T-helper 1 cell treated with Interleukin-12 subunit alpha and Interleukin-12 subunit beta and Interleukin-4 antibody, amounts not matched to agents 30 μg/mL and 1 μg/mL, for 36 hours (primary cell): Measurements from ENCODE around the gene MAST4.
A peak's percentile ranks its signal among the peaks of the same experiment; 100 is the strongest.

Experiments used
- H3K27ac Mint-ChIP-seq: one replicate; pipeline ENCODE4 v1.8.0; 2021; ENCODE audit warnings: mild to moderate bottlenecking, mixed read lengths
- H3K27me3 Mint-ChIP-seq: one replicate; pipeline ENCODE4 v1.8.0; 2021; ENCODE audit warnings: low read depth, mixed read lengths
- H3K36me3 Mint-ChIP-seq: one replicate; pipeline ENCODE4 v1.8.0; 2021; ENCODE audit warnings: low read depth, mixed read lengths
- H3K4me1 Mint-ChIP-seq: one replicate; pipeline ENCODE4 v1.8.0; 2021; ENCODE audit warnings: low read depth, mixed read lengths
- H3K4me3 Mint-ChIP-seq: one replicate; pipeline ENCODE4 v1.8.0; 2021; ENCODE audit warnings: mild to moderate bottlenecking, moderate library complexity, mixed read lengths
- H3K9me3 Mint-ChIP-seq: one replicate; pipeline ENCODE4 v1.8.0; 2021; ENCODE audit warnings: mixed read lengths

Gene MAST4

DNA sequence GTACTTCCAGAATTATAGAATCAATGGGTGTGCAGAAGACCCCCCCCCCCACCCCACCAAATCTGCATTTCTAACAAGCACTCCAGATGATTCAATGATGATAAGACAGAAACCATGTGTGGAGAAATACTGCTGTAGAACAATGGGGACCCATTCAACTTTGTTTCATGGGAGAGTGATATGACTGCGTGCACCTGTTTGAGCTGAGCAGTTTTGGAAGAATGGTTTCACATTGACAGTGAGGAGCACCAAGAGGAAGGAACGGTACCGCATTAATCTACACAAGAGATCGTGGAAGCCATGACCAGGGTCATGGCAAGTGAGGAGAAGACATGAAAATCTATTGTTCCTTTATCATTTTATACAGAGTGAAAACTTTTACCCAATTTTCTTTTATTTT lies 397.7 kb downstream of the MAST4 start:
- Mint-ChIP-seq H3K4me1 (peaks cover 12% of the 10 kb centered on the region), H3K36me3 (peaks cover 13% of the 10 kb centered on the region), H3K4me3 (no peak overlapping the region), H3K27me3 (no peaks in the 10 kb centered on the region), H3K9me3 (no peaks in the 10 kb centered on the region), H3K27ac (no peak overlapping the region)

DNA sequence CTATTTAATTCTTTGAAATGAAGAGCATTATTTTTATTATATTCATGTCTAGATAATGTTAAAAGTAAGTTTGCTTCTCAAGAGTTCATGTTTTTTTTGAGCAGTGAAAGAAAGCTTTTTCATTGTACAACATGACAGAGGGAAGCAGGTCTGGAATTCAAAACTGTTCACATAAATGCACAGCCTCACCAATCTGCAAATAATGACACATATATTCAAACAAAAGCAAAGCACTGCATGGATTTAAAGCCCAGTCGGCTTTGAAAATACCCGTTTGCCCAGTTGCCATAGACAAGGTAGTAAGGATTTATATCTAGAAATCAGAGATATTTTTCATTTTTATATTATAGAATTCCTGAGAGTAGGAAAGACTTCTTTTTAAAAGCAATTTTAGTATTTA lies 398.6 kb downstream of the MAST4 start:
- Mint-ChIP-seq H3K36me3 (peaks cover 16% of the 10 kb centered on the region), H3K27ac (no peak overlapping the region), H3K4me1 (peaks cover 12% of the 10 kb centered on the region), H3K9me3 (no peaks in the 10 kb centered on the region), H3K4me3 (no peak overlapping the region), H3K27me3 (no peaks in the 10 kb centered on the region)

DNA sequence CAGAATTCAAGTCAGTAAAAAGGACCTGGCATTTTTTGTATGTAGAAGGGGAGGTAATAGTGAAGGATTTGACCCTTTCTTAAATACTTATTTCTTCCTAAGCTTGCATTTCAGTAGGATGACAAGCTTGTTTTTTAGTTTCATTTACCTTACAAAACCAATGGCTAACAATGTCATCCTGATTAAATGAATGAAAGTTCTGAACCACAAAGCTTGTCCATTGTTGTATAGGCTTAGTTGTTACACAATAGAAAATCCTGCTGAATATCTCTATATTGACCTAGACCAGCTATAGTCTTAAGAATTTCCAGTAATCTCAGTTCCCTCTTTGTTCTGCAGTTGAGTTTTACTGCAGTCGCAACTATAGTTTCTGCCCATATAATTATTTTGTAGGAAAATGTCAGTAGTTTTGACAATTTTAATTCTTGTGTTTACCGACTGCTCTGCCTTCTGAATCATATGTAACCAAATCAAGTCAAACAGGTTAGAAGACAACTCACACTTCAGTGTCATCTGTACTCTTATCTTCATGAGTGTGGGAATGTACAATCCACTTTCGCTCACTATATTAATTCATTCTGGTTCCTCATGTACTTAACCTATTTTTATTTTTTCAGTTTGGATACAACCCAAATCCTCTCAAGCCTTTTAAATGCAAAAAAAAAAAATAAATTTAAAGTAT lies 404.7 kb downstream of the MAST4 start:
- peaks cover 12% of the 10 kb centered on the region for H3K36me3 Mint-ChIP-seq
- H3K4me1 Mint-ChIP-seq = peaks cover 27% of the 10 kb centered on the region
- H3K27ac Mint-ChIP-seq = no peak overlapping the region
- H3K4me3 Mint-ChIP-seq = no peak overlapping the region
- H3K9me3 Mint-ChIP-seq = no peaks in the 10 kb centered on the region
- no peaks in the 10 kb centered on the region for H3K27me3 Mint-ChIP-seq

DNA sequence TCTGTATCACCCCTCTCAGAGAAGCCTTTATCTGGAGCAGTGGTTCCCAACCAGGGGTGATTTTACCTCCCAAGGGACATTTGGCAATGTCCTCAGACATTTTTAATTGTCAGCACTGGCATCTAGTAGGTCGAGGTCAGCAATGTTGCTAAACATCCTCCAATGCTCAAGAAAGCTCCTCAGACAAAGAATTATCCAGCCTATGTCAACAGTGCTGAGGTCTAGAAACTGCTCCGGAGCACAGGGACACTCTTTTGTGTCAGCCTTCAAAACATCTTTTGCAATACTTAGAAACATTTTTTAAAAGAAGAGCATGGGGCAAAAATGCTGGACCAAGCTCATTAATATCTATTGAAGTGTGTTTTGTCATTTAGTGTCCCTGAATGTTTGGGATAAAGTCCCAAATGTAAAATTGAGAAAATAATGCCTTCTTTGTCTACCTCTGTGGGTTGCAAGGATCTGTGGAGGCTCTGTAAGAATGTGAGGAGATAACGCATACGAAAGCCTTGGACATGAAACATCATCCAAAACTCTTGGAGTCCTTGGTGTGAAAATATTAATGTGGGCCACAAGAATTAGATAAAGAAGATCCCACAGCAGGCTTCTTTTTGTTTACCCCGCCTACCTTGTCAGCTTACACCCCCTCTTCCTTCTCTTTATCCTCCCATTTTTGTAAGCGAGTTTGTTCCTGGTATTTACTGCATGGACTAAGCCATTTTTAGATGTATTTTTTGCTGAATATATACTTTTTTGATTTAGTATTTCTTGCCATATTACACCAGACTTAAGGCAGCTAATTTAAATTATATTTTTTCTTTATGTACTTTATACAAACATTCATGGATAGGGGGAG lies 406.9 kb downstream of the MAST4 start:
- Mint-ChIP-seq H3K27me3 (no peaks in the 10 kb centered on the region), H3K36me3 (peaks cover 22% of the 10 kb centered on the region), H3K4me3 (no peak overlapping the region), H3K9me3 (no peaks in the 10 kb centered on the region), H3K27ac (no peak overlapping the region), H3K4me1 (peaks cover 46% of the 10 kb centered on the region)

DNA sequence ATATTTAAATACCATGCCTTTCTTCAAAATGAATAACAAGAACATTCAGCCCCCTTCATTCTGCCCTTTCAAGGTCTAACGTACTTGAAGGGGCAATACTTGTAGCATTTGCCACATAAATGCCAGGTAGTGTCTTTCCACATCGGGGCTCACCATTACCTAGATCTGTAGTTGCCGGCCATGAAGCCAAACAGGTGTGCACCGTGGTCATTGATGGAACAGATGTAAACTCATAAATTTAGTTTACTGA lies 407.4 kb downstream of the MAST4 start:
- Mint-ChIP-seq H3K27ac (peak overlapping the region; percentile 52), H3K9me3 (no peaks in the 10 kb centered on the region), H3K4me3 (peak overlapping the region; percentile 64), H3K27me3 (no peaks in the 10 kb centered on the region), H3K4me1 (peaks cover 50% of the 10 kb centered on the region), H3K36me3 (peaks cover 21% of the 10 kb centered on the region)

DNA sequence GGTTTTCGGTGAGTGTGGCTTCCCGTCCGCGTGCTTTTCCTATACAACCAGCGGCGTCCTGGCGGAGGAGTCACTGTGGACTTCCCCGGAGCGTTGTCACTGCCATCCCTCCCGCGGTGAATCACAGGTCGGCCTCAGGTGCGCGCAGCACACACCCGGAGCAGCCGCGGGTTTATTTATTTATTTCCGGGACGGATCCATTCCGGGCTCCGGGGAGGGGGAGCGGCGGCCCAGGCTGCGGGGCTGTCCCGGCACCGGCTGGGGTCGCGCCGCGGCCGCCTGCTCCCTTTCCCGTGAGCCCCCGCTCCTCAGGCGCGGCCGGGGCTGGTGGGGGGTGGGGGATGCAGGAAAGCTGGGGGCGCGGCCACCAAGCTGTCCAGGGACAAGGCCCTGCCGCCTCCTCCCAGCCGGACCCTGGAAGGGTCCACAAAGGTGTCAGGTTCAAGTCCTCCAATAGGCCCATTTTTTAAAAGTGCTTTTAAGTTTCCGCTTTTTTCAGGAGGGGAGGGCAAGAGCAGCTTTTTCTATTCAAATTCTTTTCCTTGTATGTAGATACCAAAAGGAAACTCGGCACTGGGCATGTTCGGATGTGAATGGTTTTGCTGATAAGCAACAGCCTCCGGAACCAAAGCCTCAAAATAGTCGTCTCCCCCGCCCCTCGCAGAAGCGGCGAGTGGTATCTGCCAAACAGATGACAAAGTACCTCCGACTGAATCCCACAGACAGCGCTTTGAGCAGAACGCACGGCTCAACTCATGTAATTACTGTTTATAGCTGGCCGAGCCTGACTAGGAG lies 407.9 kb downstream of the MAST4 start:
- H3K27ac Mint-ChIP-seq = peak overlapping the region; percentile 86
- peak overlapping the region; percentile 88 for H3K4me3 Mint-ChIP-seq
- H3K9me3 Mint-ChIP-seq = no peaks in the 10 kb centered on the region
- no peaks in the 10 kb centered on the region for H3K27me3 Mint-ChIP-seq
- H3K36me3 Mint-ChIP-seq = peaks cover 20% of the 10 kb centered on the region
- H3K4me1 Mint-ChIP-seq = peaks cover 54% of the 10 kb centered on the region

DNA sequence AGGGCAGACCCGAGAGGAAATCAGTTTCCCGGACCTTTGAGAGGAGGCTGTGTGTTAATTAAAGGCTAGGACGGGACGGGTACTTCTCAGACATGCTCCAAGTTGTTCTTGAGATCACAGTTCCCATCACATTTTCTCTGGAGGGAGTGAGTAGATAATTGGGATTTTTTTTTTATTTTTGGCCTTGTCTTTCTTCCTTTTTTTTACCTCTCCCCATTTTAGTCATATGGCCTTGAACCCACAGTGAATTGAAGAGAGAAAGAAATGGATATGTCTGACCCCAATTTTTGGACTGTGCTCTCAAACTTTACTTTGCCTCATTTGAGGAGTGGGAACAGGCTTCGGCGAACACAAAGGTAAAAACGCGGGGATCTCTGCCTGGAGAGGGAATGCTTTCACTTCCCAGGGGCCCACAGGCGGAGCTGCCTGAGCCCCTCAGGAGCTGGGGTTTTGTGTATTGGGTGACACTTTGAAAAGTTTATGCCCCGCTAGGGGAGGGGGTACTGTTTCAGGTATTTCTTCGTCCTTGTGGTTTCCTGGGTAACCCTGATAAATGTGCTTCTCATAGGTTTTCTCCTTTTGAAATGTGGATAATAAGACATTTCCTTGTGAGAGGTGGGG lies 408.6 kb downstream of the MAST4 start:
- Mint-ChIP-seq H3K27me3 (no peaks in the 10 kb centered on the region), H3K36me3 (peaks cover 21% of the 10 kb centered on the region), H3K4me1 (peaks cover 60% of the 10 kb centered on the region), H3K27ac (peak overlapping the region; percentile 86), H3K4me3 (peak overlapping the region; percentile 88), H3K9me3 (no peaks in the 10 kb centered on the region)

DNA sequence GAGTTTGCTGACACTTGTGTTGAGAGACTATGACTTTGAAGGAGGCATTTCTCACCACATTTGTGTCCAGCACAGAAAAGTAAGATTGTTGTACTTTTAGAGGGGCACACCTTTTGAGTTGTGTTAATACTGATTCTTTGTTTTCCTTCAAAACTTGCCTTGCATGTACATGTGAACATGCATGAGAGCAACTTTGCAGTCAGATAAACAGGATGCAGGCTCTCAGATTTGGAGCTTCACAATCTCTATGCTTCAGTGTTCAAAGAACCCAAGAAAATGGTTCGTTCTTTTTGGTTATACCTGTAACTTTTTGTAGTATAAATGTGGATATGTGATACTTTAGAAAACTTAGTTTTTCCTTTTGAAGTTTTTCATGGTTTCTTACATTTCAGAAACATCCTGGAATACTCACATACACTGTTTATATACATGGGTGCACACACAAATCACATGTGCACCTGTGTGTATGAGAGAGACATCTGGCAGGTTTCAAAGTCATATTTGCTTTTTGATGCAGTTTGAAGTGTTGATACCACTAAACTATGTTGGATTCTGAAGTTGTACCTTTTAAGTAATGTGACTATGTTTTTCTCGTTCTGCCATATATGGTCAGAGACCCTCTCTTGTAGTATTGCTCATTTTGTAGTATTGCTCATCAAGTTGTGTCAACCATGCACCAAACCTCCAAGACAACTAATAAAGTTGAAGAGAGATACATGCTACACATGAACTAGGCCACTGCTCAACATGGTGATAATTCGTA lies 409.7 kb downstream of the MAST4 start:
- no peaks in the 10 kb centered on the region for H3K27me3 Mint-ChIP-seq
- H3K27ac Mint-ChIP-seq = peak overlapping the region; percentile 86
- H3K4me3 Mint-ChIP-seq = peak overlapping the region; percentile 88
- no peaks in the 10 kb centered on the region for H3K9me3 Mint-ChIP-seq
- H3K4me1 Mint-ChIP-seq = peaks cover 68% of the 10 kb centered on the region
- H3K36me3 Mint-ChIP-seq = peaks cover 21% of the 10 kb centered on the region

DNA sequence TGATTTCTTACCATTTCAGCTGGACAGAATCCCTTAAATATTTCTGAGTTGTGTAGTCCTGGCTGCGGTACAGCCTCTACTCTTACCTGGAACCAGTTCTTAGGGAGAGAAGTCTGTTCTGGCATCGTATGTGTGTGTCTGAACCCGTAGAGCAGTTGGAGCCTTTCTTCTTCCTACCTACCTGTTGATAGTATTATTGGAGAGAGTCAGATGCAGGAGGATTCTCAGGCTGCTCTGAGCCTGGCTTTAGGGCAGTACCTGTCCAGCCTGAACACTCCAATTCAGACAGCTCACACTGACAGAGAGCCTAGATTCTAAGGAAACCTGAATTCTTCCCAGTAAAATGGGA lies 410.3 kb downstream of the MAST4 start:
- H3K27me3 Mint-ChIP-seq = no peaks in the 10 kb centered on the region
- peak overlapping the region; percentile 88 for H3K4me3 Mint-ChIP-seq
- peaks cover 74% of the 10 kb centered on the region for H3K4me1 Mint-ChIP-seq
- no peaks in the 10 kb centered on the region for H3K9me3 Mint-ChIP-seq
- H3K36me3 Mint-ChIP-seq = peaks cover 21% of the 10 kb centered on the region
- no peak overlapping the region for H3K27ac Mint-ChIP-seq

DNA sequence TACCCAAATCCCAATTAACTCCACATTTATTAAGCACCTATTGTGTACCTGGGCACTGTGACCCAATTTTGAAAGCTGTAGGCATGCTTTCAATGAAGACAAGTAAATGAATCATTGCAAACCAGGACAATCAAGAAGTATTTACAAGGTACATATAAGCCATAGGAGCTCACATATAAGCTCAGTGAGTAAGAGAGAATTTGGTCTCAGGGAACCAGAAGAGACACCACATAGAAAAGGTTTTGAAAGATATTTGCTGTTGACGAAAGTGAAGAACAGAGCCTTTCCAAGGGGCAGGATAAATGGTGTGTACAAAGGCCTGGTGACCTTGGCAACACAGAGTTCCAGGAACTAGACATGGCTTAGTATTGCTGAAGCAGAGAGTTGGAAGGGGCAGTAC lies 412.8 kb downstream of the MAST4 start:
- Mint-ChIP-seq H3K4me3 (no peak overlapping the region), H3K27me3 (no peaks in the 10 kb centered on the region), H3K4me1 (peaks cover 71% of the 10 kb centered on the region), H3K27ac (no peak overlapping the region), H3K36me3 (peaks cover 27% of the 10 kb centered on the region), H3K9me3 (no peaks in the 10 kb centered on the region)

DNA sequence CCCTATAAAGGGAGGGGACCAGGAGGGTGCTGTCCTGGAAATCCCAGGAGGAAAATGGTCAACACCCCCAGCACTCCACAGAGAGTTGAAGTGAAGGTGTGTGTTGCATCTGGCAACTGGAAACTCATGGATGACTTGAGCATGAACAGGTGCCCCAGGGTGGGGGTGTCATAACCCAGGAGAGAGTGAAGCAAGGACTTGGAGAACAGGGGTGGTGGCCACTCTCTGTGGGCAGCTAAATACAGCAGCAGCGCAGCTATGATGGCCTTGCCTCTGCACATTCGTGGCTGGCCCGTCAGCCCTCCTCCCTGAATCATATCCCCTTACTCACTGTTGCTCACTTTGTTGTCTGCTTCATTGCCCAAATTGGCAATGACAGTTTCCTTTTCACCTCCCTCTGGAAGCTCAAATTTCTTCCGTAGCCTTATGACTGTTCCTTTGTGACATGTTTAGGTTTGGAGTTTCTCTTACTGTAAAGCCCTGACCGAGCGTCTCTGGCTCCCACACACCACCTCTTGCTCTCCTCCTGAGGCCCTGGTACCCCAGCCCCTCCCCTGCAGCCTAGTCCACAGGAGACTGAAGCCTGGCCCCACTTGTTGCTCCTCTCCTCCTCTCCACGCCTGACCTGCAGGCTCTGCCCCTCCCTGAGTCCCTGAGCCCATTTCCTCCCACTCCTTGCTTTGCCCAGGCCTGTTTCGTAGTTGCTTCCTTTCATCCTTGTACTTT lies 414.7 kb downstream of the MAST4 start:
- peak overlapping the region; percentile 64 for H3K27ac Mint-ChIP-seq
- H3K4me3 Mint-ChIP-seq = peak overlapping the region; percentile 27
- H3K9me3 Mint-ChIP-seq = no peaks in the 10 kb centered on the region
- peaks cover 22% of the 10 kb centered on the region for H3K36me3 Mint-ChIP-seq
- no peaks in the 10 kb centered on the region for H3K27me3 Mint-ChIP-seq
- peaks cover 60% of the 10 kb centered on the region for H3K4me1 Mint-ChIP-seq

DNA sequence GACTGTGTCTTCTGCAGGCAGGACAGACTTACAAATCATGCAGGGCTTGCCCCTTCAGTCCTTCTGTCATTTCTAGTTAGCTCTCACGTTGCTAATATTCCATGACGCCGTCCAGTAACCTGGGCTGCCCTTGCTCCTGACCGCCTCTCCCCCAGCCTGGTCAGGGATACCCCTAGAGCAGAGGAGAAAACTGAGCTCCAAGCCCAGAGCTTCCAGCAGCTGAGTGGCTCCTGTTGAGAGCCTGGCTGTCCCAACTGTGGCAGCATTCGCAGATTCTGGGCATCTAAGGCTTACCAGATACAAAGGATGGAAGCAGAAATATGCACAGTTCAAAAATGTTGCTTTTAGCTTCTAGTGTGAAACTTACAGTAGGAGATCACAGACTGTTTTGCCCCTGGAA lies 415.2 kb downstream of the MAST4 start:
- peak overlapping the region; percentile 27 for H3K4me3 Mint-ChIP-seq
- H3K4me1 Mint-ChIP-seq = peaks cover 54% of the 10 kb centered on the region
- H3K27me3 Mint-ChIP-seq = no peaks in the 10 kb centered on the region
- peaks cover 20% of the 10 kb centered on the region for H3K36me3 Mint-ChIP-seq
- H3K9me3 Mint-ChIP-seq = no peaks in the 10 kb centered on the region
- H3K27ac Mint-ChIP-seq = peak overlapping the region; percentile 64

DNA sequence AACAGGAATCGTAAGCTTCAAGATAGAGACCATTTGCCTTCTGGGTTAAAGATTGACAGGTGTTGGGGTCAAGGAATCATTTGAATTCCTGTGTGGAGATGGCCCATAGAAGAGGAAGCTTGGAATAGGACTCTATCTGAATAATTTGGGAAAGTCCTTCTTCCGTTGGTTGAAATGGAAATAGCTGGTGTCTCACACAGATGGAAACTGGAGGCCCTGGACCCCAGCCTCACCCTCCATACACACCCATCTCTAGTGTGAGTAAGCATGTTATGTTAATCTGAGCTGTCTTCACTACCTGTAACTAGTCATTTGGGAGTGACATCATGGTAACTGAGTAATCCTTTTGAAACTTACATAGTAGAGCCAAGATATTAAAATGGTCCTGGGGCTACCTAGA lies 416.0 kb downstream of the MAST4 start:
- Mint-ChIP-seq H3K27me3 (no peaks in the 10 kb centered on the region), H3K4me3 (no peak overlapping the region), H3K27ac (no peak overlapping the region), H3K9me3 (no peaks in the 10 kb centered on the region), H3K36me3 (peaks cover 17% of the 10 kb centered on the region), H3K4me1 (peaks cover 46% of the 10 kb centered on the region)
